PC-9 (cell line): ENCODE measurements around the gene PCYT2.

Experiments used
- EZH2 ChIP-seq: fragments of 200-600 bp; sonication (generic); IDR thresholded peaks from 2 replicates; pipeline ENCODE4 v1.8.0; 2017; ENCODE audit warnings: antibody characterized with exemption, low read depth
- TF ChIP-seq, protein P1 (sequence below): fragments of 200-600 bp; sonication (generic); conservative IDR thresholded peaks from 2 replicates; pipeline ENCODE4 v1.6.1; 2017; ENCODE audit warnings: mixed run types, antibody characterized with exemption, mild to moderate bottlenecking, moderate library complexity

GRCh38 chr17:81859906-81860755 lies 51.1 kb downstream of the PCYT2 start, which contains the start of gene P4HB:
- TF ChIP-seq, protein P1, sequence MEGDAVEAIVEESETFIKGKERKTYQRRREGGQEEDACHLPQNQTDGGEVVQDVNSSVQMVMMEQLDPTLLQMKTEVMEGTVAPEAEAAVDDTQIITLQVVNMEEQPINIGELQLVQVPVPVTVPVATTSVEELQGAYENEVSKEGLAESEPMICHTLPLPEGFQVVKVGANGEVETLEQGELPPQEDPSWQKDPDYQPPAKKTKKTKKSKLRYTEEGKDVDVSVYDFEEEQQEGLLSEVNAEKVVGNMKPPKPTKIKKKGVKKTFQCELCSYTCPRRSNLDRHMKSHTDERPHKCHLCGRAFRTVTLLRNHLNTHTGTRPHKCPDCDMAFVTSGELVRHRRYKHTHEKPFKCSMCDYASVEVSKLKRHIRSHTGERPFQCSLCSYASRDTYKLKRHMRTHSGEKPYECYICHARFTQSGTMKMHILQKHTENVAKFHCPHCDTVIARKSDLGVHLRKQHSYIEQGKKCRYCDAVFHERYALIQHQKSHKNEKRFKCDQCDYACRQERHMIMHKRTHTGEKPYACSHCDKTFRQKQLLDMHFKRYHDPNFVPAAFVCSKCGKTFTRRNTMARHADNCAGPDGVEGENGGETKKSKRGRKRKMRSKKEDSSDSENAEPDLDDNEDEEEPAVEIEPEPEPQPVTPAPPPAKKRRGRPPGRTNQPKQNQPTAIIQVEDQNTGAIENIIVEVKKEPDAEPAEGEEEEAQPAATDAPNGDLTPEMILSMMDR: no peak
- no peak for TF ChIP-seq EZH2
